GM21825 (cell line): ENCODE measurements around the gene ZSCAN22.
"Not testable (repeated sequence)": the region's sequence is repeated elsewhere in the genome, so short reads cannot be mapped to it uniquely, and the experiment has no call there.

Source experiments
- ATAC-seq: cut with Tn5 transposase; IDR thresholded peaks from one replicate; pipeline ENCODE4 v1.9.1; 2021; ENCODE audit warnings: mild to moderate bottlenecking, moderate library complexity; ENCODE audit not compliant: unreplicated experiment

Gene ZSCAN22

DNA sequence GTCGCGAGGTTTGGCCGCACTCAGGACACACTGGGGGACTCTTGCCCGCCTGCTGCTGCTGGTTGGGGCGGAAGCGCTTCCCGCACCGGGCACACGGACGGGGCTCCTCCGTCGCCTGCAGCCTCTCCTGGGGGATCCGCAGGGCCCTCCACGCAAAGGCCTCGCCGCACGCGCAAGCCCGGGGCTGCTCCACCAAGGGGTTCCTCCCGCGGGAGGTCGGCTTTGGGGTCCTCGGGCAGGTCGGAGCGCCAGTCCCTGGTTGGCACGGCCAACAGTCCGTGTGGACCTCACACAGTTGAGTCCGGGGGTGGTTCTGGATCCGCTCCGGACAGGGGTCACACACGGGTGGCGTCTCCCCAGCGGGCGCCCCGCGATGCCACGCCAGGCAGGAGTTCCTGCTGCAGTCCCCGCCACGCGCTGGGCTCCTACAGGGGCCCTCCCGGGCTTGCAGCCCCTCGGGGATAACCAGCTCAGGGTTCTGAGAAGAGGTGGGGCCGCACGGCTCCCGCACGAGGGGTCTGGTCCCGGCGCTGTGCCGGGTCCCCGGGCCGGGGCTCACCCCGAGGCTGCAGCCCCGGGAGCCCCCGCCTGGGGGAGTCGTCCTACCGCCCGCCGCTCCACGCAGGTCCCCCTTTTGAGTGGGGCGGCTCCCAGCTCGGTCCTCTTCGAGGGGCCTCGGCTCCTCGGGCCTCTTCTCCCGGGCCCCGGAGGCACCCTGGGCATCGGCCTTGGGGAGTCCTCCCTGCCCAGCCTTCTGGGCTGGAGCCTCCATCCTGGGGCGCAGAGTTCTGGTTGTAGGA is 42.0 kb downstream of the ZSCAN22 start:
- no peak for ATAC-seq

DNA sequence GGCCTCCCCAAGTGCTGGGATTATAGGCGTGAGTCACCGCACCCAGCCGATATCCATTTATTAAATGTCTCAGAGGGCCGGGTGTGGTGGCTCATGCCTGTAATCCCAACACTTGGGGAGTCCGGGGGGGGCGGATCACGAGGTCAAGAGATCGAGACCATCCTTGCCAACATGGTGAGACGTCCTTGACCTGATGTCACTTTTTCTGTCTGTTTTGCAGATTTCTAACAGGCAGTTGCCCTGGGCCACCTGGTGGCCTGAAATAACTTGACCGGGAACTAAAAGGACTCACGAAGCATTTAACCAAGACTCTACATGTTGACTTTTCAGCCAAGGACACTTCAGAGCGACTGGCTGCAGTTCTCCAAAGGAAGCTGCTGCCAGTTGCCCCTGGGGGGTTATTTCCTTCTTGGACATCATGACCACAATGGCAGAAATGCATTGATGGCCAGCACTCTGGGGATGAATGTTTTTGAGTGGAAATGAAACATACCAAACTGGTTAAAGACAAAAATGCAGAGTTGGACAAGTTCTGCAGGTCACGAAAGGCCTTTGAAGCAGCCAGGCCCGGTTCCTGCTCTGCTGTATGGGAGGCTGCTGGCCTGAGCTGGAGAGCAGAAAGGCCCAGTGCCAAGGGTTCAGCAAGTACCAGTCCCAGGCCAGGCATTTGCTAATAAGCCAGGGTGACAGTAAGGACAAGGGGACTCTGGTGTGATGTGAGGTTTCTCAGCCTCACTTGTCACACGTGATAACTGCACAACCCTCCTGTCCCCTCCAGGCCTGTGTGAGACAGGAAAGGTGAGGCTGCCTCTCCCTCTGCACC is 45.7 kb downstream of the ZSCAN22 start:
- ATAC-seq, result no peak

DNA sequence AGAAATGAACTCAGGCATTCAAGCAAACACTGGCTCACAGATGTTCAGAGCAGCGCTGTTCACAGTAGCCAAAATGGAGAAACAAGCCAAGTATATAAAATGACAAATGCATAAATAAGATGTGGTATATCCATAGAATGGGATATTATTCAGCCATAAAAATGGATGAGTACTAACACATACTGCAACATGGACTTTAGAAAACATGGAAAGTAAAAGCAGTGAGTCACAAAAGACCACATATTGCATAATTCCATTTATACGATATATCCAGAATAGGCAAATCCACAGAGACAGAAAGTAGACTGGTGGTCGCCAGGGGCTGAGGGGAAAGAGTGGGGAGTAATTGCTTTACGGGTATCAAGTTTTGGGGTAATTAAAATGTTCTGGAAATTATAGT is 47.4 kb downstream of the ZSCAN22 start:
- ATAC-seq, result no peak

DNA sequence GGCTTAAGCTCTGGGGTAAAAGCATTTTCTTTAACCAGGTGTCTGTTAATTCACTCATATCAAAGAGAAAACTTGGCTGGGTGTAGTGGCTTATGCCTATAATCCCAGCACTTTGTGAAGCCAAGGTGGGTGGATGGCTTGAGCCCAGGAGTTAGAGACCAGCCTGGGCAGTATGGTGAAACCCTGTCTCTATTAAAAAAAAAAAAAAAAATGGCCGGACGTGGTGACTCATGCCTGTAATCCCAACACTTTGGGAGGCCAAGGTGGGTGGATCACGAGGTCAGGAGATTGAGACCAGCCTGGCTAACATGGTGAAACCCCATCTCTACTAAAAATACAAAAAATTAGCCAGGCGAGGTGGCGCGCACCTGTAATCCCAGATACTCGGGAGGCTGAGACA is 49.9 kb downstream of the ZSCAN22 start:
- ATAC-seq, result not testable (repeated sequence)

DNA sequence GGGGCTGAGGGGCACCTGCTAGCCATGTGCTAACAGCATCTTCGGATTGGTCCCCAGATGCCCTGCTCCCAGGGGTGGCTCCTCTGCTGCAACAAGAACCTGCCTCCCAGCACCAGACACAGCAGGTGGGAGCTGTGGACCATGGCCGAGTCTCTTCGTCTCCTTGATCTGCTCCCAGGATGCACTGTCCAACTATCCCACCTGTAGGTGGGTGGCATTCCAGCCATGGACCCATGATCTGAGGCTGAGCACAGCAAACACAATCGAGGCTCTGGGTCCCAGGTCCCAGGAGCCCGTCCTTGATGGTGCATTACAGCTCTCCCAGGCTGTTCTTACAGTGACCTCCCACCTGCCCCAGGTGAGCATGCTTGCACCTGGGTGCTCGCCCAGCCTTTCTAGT is 52.5 kb downstream of the ZSCAN22 start:
- no peak for ATAC-seq

DNA sequence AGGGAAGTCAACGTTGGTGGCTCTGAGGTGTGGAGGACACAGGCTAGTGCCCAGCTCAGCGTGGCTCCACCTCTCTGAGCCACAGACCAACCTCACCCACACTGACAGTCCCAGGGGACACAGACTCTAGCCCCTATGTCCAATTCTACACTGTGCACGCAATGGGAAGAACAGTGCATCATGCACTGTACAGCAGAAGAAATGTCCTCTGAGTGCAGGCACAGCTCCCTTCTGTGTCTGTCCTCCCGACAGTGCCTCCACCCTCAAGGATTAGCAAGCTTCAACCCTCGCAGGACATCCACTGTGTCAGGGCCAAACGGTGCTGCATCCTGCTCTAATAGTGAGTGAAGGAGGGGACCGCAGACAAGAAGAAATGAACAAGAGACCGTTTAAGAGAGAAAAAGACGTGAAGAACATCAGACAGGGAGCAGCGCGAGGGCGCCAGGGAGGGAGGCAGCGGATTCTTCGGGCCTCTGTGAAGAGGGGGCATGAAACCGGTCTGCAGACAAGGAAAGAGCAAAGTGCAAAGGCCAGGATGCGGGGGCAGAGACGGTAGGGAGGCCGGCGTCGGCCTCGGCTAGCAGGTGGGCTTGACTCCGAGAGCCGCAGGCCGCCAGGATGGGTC is 53.4 kb downstream of the ZSCAN22 start:
- ATAC-seq, result no peak

DNA sequence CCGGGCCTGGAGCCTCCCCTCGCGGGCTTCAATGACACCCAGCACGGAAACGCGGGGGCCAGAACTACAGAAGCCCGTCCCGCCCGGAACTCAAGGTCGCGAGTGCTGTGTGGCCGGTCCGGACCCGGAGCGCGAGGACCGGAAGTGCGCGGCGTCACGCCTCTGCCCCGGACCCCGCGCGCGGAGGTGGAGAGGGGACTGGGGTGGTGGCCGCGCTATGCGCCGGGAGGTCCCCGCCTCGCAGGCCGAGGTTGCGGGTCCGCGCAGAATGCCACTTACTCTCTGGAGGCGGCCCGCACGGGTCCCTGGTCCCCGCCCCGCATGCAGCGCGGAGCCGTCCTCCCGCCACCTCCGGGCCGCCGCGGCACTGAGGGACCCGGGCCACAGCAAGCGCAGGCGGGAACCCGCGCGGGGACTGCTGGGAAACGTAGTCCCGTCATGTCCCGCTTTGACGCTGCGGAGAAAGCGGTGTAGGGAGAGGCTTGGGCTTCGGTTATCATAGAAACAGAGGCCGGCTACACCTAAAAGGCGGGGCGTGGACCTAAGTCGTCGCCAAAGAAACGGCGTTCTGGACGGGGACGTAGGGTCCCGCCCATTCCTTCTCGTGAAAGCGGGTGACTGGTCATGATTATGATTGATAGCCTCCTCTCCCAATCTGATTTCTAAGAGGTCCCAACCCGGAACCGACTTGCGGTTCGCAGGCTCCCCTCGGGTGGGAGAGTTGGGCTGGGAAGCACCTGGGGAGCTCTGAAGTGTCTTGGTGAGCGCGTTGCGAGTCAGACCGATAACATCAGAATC is 54.1 kb downstream of the ZSCAN22 start, which contains the start of gene ZNF837:
TSS of gene ZNF837 (minus strand) at position 369 of the 798 bp plus-strand sequence. CDS start 11,698 bp downstream, outside the sequence.
- peak; percentile 78 for ATAC-seq

DNA sequence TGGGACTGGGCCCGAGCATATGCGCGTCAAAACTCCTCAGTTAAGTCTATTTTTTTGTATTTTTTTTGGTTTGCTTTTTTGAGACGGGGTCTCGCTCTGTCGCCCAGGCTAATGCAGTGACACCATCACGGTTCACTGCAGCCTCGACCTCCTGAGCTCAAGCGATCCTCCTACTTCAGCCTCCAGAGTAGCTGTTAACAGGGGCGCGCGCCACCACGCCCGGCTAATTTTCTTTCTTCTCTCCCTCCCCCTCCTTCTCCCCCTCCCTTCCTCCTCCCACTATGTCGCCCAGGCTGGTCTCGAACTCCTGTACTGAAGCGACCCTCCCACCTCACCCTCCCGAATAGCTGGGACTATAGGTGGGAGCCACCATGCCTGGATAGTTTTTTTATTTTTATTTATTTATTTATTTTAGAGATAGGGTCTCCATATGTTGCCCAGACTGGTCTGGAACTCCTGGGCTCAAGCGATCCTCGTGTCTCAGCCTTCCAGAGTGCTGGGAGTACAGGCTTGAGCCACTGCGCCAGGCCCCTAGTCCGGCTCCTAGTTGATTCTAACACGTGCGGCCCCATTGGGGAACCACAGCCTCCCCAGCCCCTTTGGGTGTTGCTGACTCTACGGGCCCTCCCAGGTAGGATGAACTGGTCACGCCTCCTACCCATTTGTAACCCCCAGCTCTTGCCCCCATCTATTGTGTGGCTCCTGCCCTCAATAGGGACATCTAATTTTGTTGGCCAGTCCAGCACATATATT is 54.8 kb downstream of the ZSCAN22 start:
- no peak for ATAC-seq

DNA sequence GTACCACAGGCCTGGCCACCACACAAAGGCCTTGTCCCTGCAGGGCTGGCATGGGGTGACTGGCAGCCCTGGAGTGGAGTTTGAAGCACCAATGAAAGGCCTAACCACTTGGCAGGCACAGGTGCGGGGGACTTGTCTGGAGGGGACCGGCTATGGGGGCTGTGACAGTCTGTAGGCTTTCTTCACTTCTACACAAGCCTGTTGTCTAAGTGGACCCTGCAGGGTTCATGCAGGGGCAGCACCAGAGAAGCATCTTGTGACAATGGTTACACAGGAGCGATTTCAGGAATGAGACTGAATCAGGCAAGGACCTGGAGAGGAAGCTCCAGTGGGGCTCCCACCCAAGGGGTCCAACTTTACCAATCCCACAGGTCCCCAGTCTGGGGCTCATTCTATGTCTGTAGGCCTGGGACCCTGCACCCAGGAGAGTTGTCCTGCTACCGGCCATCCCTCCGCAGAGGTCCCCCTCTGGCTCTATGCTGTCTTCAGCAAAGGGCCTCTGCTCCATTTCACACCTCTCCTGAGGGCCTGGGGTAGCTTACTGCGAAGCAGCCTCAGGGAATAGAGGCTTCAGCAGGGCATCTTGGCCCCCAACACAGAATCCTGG is 56.3 kb downstream of the ZSCAN22 start:
- no peak for ATAC-seq

DNA sequence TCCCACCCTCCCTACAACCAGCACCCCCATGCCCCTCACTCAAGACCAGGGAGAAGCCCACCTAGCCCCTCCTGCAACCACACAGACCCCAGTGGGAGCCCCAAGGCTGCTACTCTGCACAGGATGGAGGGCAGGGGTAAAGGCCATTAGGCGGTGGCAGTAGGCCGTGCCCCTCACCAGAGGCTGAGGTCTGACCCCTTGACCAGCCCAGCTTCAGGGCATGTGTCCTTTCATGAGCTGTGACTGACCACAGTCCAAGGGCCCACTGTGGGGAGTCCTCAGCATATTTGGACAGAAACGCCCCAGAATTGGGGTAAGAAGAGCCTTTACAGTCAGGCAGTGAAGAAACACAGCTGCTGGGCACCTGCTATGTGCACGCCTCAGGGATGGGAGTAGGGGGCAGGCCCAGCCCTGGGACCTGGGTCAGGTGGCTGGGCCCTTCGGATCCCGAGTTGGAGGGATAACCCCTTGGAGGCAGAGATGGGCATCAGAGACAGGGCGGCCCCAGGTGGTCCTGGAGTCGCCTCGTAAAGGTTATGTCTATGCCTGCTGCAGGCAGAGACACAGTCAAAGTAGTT is 58.6 kb downstream of the ZSCAN22 start:
- no peak for ATAC-seq

DNA sequence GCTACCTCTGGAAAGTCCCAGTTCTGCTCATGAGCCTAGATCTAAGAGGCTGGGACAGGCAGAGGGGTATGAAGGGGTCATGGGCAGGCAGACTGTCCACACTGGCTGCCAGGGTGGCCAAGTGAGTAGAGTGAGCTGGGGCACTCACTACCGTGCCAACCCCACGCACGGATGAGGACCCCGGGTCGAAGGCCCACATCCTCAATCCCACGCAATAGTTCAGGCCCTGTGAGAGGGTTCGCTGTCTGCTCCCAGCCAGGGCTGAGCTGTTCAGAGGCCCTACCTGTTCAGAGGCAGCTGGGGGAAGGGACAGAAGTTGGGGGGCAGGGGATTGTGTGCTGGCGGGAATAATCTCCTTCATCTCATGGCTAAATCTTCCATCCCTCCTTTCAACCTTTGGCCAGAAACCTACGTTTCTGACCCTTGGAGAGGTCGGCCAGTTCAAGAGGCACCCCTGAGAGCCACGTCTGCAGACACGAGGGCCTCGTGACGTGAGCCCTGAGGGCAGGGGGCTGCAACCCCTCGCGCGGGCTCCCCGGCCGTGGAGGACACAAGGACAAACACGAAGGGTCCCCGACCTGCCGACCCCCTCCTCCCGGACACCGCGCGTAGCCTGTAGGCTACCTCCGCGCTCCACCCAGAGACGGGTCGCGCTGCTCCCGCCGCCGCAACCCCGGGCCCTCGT is 59.2 kb downstream of the ZSCAN22 start:
- ATAC-seq, result peak; percentile 13

DNA sequence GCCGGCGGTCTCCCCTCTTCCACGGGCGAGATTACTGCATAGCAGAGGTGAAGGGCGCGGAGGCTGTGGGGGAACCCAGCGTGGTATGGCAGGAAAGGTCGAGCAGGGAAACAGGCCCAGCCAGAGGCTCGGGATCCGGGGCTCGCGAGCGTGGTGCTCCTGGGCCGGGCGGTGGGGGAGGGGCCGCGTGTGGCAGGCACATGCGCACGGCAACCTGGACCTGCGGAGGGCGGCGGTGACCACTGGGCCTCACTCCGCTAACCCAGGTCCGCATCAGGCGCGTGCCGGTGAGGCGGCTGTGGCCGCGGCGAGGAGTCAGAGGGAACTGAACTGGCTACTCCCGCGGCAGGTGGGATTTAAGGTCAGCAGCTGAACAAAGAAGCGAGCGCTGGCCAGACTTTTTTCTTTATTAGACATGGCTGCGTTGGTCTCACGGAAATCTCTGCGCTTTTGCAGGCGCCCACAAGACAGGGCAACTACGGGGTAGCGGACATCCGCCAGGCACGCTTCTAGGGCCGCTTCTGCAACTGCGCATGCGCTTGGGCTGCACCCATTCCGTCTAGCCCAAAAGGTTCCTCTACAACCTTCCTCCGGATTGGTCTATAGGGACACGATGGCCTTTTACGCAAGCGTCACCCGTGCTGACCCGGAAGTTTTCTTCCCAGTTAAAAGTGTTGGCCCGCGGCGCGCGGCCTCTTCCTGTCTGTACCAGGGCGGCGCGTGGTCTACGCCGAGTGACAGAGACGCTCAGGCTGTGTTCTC is 60.0 kb downstream of the ZSCAN22 start, which contains the start of gene RPS5:
TSS of gene RPS5 (plus strand) at position 694 of the 762 bp plus-strand sequence. CDS start 869 bp downstream, outside the sequence.
- ATAC-seq, result peak; percentile 81

DNA sequence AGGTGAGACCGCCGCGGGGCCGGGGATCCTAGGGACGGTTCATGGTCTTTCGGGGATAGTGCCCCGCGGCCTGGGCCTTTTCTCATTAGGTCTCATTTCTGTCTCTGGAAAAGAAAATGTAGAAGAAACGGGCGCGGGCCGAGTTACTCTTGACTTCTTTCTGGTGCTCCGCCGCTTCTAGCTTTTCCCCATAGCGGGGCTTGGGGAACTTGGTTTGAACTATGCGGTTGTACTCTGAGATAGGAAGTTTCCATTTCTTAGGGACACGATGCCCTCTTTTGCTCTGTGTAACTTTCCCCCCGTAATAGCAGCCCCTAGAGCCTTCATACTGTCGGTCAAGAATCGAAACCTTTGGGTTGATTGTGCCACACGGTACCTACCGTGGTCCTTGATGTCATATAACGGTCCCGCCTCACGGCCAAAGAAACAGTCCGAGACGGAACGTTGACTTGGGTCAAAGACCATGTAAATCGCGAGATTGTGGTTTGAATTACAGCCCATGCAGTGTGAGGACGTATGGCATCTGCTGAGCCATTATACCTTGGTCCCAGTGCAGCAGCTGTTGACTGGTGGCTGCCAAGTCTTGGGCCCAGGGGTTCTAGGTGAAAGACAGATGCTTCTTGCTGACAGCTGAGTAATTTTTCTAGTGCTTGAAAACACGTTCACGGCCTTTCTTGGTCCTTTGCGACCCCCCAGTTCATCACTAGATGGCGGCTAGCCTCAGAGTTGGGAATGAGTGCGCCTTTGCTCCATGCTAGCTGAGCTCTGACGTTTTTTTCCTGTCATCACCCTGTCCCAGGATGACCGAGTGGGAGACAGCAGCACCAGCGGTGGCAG is 60.8 kb downstream of the ZSCAN22 start:
- no peak for ATAC-seq

DNA sequence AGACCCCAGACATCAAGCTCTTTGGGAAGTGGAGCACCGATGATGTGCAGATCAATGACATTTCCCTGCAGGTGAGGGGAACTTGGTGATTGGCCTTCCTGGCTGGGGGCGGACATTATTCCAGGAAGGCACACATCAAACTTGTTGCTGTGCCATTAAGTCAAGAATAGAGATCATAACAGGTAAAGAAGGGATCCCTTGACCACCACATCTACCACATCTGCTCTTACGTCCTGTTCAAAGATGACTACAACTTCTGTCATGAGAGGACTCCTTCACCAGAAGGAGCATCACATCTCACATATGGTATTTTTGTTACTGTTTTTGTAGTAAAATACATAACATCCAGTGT is 61.4 kb downstream of the ZSCAN22 start:
- no peak for ATAC-seq
